ENCODE data around the gene AKT1.

AKT1 gene

DNA sequence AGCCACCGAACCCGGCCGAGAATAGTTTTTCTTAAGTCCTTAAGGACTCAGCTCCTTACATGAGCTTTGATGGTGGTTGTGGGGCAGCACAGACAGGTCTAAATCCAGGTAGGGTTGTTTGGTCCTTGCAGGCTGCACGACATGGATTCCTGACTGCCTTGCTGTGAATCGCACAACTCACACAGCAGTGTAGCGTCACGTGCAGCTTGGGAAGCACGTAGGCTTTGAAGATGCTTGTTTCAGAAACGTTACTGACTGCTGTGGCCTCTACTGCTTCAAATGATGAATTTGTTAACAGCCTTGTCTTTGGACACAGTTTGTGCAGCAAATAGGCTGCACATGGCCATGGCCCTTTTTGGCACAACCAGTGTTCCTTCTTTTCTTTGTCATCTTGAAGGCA is 35.2 kb upstream of the AKT1 start:
- H3K4me3 ChIP-seq (ENCODE audit: low read depth, low read length) = no peak overlapping the region
- DNase-seq (ENCODE audit: low read depth) = no peak
- no peak for TF ChIP-seq CTCF (IDR thresholded peaks at IDR 0.05; ENCODE audit: control insufficient read depth, extremely low read depth, insufficient read depth)

DNA sequence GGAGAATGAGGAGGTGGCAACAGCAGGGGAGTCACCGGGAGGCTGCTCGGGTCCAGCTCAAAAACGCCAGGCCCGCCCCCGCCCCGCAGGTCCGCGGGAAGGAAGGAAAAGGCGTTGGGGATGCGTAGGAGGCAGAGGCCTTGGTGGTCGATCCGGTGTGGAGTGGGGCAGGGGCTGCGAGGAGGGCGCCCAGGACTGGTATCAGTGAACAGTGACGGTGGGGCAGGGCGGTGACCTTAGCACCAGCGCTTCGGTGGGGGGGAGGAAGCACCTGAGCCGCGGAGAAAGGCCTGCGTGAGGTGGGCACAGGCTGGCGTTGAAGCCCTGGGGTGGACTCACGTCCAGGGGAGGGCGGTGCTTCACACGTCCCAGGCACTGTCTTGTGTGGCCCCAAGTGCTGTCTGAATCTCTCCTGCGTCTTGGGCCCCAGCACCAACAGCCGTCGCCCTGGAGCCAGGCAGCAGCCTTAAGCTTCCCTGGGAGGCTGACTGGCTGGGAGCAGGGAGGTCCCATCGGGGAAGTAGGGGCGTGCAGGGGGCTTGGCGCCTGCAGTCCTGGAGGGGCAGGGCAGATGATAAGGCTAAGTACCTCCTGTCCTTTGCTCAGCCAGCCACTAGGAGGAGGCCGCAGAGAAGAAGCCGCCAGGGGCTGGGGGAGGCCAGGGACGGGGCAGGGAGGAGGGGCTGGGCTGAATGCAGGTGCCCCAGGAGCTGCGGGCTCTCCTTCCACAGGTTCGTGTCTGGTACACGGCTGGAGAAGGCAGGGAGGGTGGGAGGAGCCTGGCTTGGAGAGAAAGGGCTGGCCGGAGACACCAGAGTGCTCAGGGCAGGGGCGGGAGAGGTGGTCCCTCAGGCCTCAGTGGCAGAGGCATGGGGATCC is 31.9 kb upstream of the AKT1 start:
- no peak for DNase-seq (ENCODE audit: low read depth)
- H3K4me3 ChIP-seq (ENCODE audit: low read depth, low read length) = peak overlapping the region; percentile 52
- TF ChIP-seq CTCF (IDR thresholded peaks at IDR 0.05; ENCODE audit: control insufficient read depth, extremely low read depth, insufficient read depth) = 0 out of 2 replicates have a peak, but pooled peaks have one; percentile 23

DNA sequence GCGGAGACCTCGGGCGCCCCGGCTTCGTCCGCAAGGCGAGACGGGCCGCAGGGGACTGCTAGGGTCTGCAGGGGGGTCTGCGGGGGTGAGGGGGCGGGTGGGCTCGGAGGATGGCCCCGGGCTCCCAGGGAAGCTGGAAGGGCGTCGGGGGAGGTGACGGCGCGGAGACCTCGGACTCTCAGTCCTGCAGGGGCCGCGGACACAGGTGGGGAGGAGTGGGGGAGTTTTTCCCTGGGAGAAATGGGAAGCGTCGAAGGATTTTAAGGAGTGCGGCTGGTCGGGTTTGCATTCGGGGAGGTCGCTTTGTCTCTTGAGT is 31.3 kb upstream of the AKT1 start:
- peak overlapping the region; percentile 52 for H3K4me3 ChIP-seq (ENCODE audit: low read depth, low read length)
- DNase-seq (ENCODE audit: low read depth) = no peak
- no peak for TF ChIP-seq CTCF (IDR thresholded peaks at IDR 0.05; ENCODE audit: control insufficient read depth, extremely low read depth, insufficient read depth)

DNA sequence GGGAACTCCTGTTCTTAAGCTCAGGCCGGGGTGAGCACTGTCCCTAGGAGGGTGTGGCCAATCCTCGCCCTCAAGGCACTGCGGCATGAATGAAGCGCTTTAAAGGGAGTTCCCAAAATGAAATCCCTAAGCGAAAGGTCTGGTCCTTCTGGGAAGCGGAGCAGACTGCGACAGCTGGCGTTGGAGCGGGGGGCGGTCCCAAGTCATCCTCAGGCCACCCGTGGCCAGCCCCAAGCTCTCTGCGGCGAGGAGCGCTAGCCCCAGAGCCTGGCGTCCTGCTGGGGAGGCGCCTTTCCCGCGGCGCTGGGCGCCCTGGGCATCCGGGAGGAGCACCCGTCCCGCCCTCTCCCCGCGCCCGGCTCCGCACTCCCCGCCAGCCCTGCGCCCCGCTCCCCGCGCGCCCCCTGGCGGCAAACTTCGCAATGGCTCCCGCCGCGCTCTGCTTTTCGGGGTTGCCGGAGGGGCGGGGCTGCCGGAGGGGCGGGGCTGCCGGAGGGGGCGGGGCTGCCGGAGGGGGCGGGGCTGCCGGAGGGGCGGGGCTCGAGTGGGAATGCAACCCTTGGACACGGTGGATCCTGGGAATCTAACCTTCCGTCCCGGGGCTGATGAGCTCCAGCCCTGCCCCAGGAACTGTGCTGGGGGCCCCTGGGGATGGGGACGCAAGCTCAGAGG is 30.8 kb upstream of the AKT1 start:
- TF ChIP-seq CTCF (IDR thresholded peaks at IDR 0.05; ENCODE audit: control insufficient read depth, extremely low read depth, insufficient read depth) = peak; percentile 96
- no peak for DNase-seq (ENCODE audit: low read depth)
- peak overlapping the region; percentile 52 for H3K4me3 ChIP-seq (ENCODE audit: low read depth, low read length)

DNA sequence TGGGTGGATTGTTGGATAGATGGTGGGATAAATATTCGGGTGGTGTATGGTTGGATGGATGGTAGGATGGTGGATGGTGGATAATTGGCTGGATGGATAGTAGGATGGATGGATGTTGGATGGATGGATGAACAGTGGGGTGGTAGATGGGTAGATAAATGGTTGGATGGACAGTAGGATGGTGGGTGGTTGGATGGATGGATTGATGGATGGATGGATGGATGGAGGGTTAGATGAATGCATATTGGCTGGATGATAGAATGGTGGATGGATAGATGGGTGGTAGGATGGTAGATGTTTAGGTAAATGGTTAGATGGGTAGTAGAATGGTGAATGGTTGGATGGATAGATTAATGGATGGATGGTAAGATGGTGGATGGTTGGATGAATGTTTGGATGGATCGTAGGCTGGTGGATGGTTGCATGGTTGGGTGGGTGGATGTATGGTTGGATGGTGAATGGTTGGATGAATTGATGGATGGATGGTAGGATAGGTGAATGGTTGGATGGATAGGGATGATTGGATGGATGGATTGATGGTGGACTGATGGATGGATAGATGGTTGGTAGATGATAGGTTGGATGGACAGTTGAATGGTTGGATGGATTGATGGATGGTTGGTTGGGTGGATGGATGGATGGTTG is 28.9 kb upstream of the AKT1 start:
- no peak for DNase-seq (ENCODE audit: low read depth)
- TF ChIP-seq CTCF (IDR thresholded peaks at IDR 0.05; ENCODE audit: control insufficient read depth, extremely low read depth, insufficient read depth) = no peak
- H3K4me3 ChIP-seq (ENCODE audit: low read depth, low read length) = no peak overlapping the region

DNA sequence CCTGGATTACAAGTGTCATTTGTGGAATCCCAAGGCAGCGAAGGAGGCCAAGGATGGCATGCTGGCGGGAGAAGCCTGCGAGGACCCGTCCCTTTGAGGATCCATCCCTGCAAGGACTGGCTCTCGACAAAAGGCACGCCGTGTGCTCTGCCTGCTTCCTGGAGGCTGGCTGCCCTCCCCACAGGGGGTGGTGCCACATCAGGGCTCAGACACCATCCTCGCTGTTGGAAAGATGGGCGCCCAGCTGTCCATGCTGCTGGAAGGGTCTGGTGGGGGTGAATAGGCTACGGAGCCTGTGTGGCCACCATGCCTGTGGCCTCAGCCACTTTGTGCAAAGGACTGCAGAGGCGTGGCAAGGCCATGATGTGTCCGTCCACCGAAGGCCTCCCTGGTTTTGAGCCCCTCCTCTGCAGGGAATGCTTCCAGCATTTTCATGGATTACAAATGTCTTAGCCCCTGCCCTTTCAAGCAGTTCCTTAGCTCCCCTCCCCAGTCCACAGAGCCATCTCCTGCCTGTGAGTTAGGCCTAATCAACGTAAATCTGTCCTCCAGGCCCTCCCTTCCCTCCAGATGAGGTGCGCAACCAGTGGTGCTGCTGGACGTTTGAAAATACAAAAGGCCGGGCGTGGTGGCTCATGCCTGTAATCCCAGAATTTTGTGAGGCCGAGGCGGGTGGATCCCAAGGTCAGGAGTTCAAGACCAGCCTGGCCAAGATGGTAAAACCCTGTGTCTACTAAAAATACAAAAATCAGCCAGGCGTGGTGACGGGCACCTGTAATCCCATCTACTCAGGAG is 27.5 kb upstream of the AKT1 start:
- no peak for DNase-seq (ENCODE audit: low read depth)
- TF ChIP-seq CTCF (IDR thresholded peaks at IDR 0.05; ENCODE audit: control insufficient read depth, extremely low read depth, insufficient read depth) = no peak

More for the DNA sequence above, 27.5 kb upstream of the AKT1 start:
- no peak overlapping the region for H3K4me3 ChIP-seq (ENCODE audit: low read depth, low read length)
